DND-41 (cell line): ENCODE data around the gene FAF1.

Experiments
- EZH2 ChIP-seq: IDR thresholded peaks from 3 replicates; pipeline ENCODE4 v1.6.1; 2012; ENCODE audit warnings: borderline replicate concordance, low read depth, mild to moderate bottlenecking, moderate library complexity, low read length, inconsistent platforms; ENCODE audit not compliant: severe bottlenecking
- TF ChIP-seq, protein P1 (sequence below): IDR thresholded peaks from 2 replicates; pipeline ENCODE4 v1.5.1; 2012; ENCODE audit warnings: borderline replicate concordance, low read length, moderate library complexity, mild to moderate bottlenecking; ENCODE audit not compliant: poor library complexity, severe bottlenecking; ENCODE audit errors: extremely low read depth

- TF ChIP-seq, protein P1, sequence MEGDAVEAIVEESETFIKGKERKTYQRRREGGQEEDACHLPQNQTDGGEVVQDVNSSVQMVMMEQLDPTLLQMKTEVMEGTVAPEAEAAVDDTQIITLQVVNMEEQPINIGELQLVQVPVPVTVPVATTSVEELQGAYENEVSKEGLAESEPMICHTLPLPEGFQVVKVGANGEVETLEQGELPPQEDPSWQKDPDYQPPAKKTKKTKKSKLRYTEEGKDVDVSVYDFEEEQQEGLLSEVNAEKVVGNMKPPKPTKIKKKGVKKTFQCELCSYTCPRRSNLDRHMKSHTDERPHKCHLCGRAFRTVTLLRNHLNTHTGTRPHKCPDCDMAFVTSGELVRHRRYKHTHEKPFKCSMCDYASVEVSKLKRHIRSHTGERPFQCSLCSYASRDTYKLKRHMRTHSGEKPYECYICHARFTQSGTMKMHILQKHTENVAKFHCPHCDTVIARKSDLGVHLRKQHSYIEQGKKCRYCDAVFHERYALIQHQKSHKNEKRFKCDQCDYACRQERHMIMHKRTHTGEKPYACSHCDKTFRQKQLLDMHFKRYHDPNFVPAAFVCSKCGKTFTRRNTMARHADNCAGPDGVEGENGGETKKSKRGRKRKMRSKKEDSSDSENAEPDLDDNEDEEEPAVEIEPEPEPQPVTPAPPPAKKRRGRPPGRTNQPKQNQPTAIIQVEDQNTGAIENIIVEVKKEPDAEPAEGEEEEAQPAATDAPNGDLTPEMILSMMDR: no peak
- TF ChIP-seq EZH2: no peak
Observed at GRCh38 chr1:51002516-51002915, 42.4 kb upstream of the FAF1 start.
